Measurements from ENCODE around the gene MGAT4B.

DNA sequence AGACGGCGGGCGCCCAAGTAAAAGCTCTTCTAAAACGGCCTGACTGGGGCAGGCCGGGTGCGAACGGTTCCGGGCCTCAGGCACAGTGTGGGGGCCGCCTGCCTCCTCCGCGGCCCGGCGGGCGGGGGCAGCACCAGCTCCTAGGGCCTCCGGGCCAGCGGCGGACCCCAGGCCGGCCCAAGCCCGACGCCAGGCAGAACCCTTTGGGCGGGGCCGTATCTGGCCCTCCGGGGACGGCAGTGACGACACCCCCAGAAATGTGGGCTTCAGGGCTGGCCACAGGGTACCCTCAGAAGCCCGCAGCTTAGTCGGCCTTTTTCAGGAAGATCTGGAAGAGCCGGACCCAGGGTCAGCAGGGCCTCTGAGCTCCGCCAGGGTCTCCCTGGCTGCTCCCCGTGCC lies 8.9 kb downstream of the MGAT4B start:
- TF ChIP-seq CTCF (IDR thresholded peaks at IDR 0.05) (no peak), EP300 (IDR thresholded peaks at IDR 0.05) (no peak), POLR2A (IDR thresholded peaks at IDR 0.05) (no peak)

Data from tibial nerve (tissue), 4 donors.